Measurements from ENCODE around the gene TM9SF2.
"Not testable (repeated sequence)": the region's sequence is repeated elsewhere in the genome, so short reads cannot be mapped to it uniquely, and the experiment has no call there.

The TM9SF2 gene

DNA sequence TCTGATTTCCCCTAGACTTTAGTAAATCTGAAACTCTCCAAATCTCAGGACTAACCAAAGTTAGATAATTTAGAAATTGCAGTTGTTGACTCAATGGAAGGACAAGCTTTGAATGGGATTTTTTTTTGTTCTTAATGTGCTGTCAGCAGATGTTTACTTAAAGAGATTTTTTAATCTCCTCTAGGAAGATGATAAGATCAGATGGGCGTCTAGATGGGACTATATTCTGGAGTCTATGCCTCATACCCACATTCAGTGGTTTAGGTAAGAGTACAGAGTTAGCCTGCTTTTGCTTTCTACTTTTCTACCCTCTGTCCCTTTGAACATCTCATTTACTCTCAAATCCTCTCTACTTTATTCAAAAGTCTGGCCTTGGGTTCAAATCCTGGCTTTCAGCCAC lies 39.3 kb downstream of the TM9SF2 start:
- DNase-seq, result no peak

DNA sequence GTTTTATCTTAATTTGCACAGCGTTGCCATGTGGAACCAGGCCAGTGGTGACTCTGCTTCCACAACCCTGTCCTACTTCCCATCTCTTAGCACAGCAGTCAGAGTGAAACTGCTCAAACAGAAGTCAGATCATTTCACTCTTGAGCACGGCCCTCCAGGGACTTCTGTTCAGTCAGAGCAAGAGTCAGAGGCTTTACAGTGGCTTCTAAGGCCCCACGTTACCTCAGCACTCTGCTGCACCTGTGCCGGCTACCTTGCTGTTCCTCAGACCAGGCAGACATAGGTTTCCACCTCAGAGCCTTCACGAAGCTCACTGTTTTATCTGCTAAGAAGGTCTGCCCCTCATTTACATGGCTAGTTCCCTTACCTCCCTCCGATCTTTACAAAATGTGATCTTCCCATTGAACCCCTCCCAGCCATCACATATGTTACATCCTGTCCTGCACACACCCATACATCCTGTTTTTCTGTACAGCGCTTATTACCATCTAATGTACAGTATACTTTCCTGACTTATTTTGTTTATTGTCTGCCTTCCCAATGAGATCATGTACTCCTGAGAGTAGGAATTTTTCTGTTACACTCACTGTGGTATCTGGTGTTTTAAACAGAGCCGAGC lies 41.6 kb downstream of the TM9SF2 start:
- no peak for DNase-seq

DNA sequence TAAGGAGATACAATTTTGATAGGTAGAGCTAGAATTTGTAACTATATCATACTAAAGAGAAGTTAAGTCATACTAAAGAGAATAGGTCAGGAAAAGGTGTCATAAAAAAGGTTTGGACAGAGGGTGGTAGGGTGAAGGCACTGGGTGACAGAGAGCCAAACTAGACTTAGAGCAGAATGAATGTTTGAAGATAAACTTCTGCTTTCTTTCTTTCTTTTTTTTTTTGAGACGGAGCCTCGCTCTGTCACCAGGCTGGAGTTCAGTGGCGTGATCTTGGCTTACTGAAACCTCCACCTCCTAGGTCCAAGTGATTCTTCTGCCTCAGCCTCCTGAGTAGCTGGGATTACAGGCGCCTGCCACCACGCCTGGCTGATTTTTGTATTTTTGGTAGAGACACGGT lies 44.1 kb downstream of the TM9SF2 start:
- no peak for DNase-seq

DNA sequence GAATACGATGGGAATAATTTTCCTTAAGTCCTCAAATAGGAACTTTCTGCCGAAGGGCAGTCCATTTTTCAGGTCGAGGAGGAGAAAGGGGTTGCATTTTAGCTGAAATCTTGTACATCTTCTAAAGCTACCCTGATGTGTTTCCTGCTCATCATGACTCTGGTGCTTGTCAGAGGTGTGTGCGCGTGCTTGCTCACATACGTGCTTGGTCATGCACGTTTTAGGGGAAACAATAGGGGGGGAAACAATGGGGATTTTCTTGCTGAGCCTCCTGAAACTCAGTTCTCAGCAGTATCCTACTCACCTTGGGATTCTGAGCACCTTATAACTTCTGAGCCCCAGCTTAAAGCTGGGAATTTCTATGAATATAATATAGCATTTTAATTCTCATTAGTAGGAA lies 44.7 kb downstream of the TM9SF2 start:
- DNase-seq, result no peak

DNA sequence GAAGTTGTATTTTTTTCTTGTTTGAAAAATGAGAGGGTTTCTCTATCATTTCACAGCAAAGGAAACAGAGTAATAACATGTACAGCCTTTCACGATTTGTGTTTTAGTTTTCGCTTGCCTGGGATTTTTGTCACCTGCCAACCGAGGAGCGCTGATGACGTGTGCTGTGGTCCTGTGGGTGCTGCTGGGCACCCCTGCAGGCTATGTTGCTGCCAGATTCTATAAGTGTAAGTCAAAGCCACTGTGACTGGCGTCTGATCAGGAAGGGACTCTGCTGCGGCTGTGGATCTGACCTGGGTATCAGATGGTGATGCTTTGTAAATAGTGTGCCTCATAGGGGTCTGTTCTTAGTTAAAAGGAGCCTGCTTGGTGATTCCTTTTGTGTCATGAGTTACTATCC lies 45.6 kb downstream of the TM9SF2 start:
- DNase-seq, result no peak

DNA sequence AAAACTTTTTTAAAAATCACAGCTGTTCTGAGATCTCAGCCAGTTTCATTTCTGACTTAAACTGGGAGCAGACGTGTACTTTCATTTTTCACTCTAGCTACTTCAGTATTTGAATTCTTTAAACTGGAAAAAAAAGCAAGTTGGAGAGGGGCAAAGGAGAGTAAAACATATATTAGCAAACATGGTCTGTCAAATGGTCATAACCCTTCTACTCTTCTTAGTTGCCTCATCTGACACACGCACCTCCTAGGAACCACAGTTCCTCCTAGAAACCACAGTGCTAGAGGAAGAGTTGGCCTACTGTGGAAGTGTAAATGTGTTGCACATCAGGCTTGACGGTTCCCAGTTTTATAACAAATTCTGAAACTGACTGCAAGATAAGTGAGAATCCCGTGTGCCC lies 47.2 kb downstream of the TM9SF2 start:
- no peak for DNase-seq

DNA sequence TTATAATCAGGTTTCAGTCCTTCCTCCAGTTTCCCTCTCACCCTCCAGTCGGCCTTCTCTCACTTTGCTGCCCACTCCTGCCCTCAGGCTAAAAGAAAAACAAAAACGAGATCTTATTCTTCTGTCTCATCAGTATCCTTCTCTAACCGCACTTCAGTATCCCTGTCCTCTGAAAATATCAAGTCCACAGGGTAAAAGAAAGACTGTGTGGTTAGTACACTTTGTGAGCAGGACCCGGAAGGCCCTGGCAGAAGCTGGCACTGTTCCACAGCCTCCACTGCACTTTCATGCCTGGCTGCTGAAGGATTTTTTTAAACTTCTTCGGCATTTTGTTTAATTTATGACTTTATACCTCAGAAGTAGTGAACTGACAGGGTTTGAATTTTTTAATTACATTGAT lies 51.8 kb downstream of the TM9SF2 start:
- no peak for DNase-seq

DNA sequence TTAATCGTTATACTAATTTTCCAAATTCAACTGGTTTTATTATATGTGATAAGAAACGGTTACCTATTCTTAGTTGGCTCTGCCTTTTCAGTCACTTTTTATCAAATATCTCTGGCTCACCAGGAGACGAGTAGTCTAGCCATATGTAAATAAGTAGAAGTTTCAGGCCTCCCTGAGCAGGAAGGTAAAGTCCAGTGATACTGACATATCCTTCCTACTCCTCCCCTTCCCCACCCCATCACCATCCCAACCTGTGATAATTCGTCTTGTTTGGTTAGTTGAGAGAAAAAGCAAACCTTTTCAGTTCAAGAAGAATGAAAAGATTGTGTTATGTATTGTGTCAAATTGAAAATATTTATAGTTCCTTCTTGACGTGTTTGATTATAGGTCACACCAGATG lies 53.9 kb downstream of the TM9SF2 start:
- DNase-seq, result no peak

DNA sequence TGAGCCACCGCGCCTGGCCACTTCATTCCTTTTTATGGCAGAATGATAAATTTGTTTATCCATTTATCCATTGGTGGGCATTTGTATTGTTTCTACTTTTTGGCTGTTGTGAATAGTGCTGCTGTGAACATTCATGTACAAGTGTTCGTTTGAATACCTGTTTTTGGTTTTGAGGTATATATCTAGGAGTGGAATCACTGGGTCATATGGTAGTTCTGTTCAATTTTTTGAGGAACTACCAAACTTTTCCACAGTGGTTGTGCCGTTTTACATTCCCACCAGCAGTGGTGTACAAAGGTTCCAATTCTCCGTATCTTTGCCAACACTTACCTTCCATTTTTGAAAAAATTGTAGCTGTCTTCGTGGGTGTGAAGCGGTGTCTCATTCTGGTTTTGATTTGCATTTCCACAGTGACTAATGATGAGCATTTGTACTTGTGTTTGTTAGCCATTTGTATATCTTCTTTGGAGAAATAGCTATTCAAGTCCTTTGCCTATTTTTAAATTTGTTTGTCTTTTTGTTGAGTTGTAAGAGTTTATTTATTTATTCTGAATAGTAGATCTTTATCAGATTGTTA lies 55.7 kb downstream of the TM9SF2 start:
- DNase-seq, result no peak

DNA sequence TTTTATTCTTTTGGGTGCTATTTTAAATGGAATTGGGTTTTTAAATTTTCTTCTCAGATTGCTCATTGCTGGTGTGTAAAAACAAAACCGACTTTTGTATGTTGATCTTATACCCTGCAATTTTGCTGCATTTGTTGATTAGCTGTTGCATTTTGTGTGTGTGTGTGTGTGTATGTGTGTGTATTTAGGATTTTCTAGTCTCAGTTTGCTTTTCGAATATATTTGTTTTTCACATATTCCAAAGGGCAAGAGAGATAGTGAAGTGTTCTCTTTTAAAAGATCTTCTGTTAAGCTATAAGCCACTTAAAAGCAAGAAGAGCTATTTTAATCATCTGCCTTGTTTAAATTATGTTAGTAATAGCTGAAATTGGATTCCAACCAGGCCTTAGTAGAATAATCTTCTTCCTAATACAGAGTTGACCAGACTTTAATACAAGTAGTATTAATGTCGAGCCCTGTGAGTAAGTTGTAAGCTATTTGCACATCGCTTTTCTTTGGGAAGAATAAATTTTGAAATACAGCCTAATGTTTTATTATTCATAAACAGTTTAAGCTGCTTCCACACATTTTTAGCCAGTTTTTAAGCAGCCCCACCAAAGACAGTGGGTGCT lies 57.4 kb downstream of the TM9SF2 start:
- DNase-seq, result no peak

DNA sequence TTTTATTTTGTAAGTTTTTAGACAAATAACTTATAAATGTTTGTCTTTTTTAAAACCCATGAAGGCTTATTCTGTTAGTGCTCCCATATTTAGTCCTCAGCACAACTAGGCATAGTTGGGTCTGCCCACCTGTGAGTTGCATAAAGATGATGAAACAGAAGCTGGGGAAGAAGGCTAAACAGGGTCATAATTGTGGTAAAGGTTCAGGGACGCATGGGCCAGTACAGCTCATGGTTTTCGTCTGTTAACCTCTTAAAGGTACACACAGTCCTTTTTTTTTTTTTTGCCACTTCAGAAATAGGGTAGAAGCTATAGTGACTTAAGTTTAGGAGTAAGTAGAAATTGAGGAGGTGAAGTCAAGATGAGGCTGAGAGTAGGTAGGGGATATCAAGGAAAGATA lies 58.3 kb downstream of the TM9SF2 start:
- DNase-seq, result no peak

DNA sequence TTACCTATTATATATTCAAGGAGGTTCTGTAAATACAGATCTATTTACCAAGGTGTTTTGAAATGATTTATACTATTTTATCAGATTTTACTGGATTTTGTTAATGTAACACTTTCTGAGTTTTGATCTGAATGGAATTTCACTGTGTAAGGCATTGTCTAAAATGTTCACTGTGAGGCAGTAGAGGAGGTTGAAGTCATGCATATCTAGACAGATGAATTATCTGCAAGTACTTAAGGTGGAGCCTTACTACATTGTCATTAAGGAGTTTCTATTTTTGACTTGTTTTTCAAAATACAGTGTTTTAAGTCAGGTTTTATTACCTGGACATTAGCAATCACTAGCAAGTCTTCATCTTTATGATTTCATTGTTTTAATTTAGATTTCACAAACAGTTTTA lies 62.1 kb downstream of the TM9SF2 start:
- DNase-seq, result no peak

DNA sequence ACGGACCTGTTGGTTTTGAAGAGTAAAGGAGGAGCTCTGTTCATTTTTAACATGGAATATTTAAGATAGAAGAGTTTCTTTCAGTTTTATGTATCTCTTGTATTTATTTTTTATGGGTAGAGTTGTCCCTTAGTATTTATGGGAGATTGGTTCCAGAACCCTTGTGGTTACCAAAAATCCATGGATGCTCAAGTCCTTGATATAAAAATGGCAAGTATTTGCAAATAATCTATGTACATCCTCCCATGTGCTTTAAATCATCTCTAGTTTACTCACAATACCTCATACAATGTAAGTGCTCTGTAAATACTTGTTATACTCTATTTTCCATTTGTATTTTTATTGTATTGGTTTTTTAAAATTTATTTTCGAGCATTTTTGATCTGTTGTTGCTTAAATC lies 63.1 kb downstream of the TM9SF2 start:
- no peak for DNase-seq

DNA sequence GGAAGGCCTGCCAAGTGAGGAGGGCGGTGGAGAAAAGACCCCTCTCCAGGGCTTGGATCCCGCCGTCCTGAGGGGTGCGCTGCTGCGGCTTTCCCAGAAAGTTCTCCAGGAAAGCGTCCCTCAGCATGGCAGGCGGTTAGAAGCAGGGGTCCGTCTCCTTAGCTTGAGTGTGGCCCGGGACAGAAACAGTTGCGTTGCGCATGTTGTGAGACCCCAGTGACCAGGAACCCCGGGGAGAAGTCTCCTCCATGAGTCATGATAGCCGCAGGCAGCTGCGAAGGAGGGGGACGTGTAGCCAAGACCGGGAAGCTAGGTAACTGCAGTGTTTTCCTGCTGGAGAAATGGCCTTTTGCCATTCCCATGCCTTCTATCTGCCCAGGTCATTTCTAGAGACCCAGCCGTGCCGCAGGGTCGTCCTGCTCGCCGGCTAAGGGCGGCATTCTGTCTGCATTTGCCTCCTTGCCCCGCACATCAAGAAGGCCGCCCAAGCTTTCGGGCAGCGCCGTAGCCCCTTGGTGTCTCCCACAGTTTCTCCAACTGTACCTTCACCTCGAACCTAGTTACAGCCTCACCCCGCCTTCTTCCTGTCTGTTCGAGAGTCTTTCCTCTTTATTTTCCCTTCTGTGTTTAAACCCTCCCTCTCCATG lies 64.3 kb downstream of the TM9SF2 start:
- DNase-seq, result no peak

DNA sequence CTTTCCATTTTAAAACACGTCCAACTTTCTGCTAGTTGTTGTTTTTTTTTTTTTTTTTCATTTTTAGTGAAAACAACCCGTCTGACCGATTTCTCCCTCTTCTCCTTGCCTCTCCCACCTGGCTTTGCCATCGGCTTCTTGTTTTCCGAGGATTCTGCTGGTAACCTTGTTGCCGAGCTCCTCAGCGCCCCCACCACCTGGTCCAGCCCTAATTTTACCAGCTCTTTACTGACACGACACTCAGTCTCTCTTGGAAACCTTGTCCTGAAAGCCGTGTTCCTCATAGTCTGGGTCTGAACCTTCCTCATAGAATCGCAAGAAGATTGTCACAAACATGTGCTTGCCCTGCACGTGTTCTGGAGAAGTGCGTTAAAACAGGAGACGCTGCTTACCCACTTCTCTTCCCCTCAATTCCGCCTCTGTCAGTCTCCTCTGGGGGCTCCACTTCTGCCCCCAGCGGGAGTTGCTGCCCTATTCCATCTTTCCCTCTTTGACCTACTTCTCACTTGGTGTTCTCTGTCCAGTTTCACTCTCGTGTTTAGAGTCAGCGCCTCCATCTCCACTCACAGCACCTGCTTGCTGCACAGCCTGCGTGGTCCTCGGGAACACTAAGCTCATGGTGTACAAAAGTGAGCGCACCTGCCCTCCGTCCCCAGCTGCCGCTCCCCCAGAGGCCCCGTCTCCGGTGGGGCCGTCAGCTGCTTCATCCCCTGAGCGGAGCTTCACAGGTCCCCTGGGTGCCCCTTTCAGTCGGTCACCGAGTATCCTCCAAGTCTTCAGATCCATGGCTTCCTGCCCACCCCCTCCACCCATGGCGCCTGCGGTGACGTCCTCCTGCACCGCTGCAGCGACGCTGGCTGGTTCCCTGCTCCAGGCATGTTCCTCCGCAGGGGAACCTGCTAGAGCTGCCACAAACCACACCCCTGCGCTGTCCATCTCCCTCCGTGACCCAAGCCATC lies 65.1 kb downstream of the TM9SF2 start:
- DNase-seq, result no peak

DNA sequence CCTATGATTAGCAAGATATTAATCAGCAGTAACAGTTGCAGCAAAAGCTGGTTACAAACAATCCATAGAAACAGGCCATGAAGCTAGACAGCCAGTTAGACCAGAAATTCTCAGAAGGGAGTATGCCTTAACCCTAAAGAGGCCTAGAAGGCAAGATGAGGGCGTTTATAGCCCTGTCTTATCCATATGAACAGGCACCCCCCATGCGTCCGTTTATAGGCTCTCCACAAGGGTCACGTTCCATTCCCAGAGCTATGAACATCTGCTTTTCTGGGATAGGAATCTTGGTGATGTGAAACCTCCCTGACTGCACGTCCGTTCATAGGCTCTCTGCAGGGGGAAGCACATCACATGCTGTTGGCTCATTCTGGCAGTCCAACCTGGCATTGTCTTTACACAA lies 67.6 kb downstream of the TM9SF2 start:
- DNase-seq, result not testable (repeated sequence)

DNA sequence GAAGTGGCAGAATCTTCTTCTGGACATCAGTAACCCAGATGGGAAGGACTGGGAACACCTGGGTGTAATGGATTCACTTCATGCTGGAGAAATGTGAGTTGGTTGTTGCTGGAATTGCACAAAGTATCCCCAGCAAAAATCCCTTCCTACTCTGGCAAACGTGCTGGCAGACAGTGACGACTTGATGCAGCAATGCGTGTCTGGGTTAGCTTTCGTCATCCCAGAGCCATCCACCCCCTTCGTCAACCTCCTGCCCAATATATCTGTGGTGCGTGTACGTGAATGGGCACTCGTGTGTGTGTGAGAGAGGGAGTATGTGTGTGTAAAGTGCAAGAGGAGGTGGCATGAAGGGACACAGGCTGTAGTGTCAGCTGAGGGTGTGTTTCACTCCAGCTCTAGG lies 70.9 kb downstream of the TM9SF2 start:
- DNase-seq, result no peak

DNA sequence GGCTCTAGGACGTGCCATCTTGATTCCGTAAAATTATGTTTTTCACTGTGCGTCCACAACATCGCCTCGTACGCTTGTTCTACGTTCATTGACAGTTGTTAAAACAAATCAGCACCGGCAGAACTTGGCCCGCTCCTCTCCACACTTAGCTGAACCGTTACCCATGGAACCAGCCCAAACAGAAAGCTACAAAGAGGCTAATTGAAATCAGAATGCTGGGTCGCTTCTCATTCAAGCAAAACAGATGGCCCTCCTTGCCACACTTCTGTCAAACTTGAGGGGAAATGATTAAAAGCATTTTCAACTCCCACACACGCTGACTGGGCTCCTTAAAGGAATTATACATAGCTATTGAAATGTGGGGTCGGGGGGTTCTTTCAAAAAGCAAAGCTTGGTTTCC lies 71.6 kb downstream of the TM9SF2 start:
- DNase-seq, result no peak

DNA sequence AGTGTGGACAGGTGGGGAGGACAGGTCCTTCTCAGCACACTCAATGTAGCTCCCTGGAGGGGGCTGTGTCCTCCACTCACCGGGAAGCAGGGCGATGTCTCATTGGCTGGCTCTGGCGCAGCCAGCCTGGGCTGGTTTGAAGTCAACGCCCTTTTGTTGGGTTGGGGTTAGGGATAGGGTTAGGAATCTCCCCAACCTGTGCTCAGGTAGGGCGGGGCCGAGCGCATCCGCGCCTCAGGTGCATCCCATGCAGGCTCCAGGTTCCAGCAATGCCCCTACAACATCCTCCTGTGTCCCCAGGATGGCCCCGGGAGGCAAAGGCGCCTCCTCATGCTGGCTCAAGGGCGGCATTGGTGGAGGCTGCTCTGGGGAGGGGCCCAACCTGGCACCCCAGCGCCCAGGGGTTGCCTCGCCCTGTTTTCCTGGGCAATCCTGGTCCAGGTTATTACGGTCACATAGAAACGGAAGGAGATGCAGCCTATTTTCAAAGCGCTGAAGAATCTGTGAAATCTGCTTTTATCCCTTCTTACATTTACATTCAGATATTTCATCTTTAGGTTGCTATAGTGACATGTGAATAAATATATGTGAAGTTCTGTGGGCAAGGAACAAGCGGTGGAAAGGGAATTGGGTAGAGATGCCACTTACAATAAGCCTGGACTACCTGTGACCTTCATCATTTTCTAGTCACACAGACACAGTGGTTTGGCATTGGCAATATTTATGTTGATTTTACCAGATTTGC lies 74.3 kb downstream of the TM9SF2 start:
- no peak for DNase-seq

DNA sequence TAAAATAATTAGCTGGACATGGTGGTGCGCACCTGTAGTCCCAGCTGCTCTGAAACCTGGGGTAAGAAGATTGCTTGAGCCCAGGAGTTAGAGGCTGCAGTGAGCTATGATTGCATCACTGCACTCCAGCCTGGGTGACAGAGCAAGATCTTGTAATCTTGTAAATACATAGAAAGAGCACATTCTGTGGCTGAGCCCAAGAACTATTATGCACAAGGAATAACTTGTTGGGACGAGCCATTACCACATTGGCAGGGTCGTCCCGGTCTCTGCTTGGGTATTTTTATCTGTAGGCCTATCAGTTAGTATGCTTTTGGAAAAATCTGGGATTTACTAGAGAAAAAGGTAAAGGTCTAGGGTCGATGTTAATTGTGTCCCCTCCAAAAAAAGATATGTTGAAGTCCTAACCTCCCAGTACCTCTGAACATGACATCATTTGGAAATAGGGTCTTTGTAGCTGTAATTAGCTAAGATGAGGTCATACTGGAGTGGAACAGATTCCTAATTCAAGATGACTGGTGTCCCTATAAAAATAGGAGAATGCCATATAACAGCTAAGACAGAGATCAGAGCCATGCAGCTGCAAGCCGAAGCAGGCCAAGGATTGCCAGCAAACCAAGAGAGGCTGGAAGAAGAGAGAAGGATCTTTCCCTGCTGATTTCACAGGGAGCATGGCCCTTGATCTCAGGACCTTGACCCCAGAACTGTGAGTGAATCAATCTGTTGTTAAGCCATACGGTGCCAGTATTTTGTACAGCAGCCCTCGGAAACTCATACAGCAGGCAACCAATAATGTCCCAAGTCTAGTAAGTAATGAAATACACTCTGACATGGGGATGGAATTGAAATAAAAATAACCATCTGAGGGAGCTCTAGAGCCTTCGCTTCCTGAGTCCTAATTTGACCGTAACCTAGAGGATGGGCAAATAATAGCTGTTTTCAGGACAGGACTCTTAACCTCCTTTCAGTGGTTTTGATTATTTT lies 77.0 kb downstream of the TM9SF2 start:
- no peak for DNase-seq
